ACC112 (cell line): ENCODE measurements around the gene NT5C1A.

Experiments used
- H2AFZ ChIP-seq: fragments of 200-600 bp; sonication (generic); one replicate; pipeline ENCODE4 v1.6.0; 2017; ENCODE audit warnings: antibody characterized with exemption, low read length; ENCODE audit not compliant: unreplicated experiment
- H3K27ac ChIP-seq: fragments of 200-600 bp; sonication (generic); 2 replicates; pipeline ENCODE4 v1.5.1; 2014; ENCODE audit warnings: low read depth, mild to moderate bottlenecking, antibody characterized with exemption, low read length, moderate library complexity
- H3K27me3 ChIP-seq: fragments of 200-600 bp; sonication (generic); 2 replicates; pipeline ENCODE4 v1.6.1; 2014; ENCODE audit warnings: mild to moderate bottlenecking, antibody characterized with exemption, low read length, moderate library complexity, mixed read lengths; ENCODE audit not compliant: insufficient read depth
- H3K36me3 ChIP-seq: fragments of 200-600 bp; sonication (generic); 2 replicates; pipeline ENCODE4 v1.6.1; 2016; ENCODE audit warnings: mild to moderate bottlenecking, antibody characterized with exemption, low read length, moderate library complexity, mixed read lengths; ENCODE audit not compliant: insufficient read depth
- H3K4me1 ChIP-seq: fragments of 200-600 bp; sonication (generic); one replicate; pipeline ENCODE4 v1.6.1; 2016; ENCODE audit warnings: low read length, mixed read lengths; ENCODE audit not compliant: insufficient read depth, unreplicated experiment, control insufficient read depth
- H3K4me3 ChIP-seq: fragments of 200-600 bp; sonication (generic); 2 replicates; pipeline ENCODE4 v1.5.1; 2014; ENCODE audit warnings: mild to moderate bottlenecking, low read depth, low read length
- H3K79me2 ChIP-seq: fragments of 200-600 bp; sonication (generic); one replicate; pipeline ENCODE4 v1.6.0; 2016; ENCODE audit warnings: low read length; ENCODE audit not compliant: control insufficient read depth, unreplicated experiment, insufficient read depth

The NT5C1A gene

DNA sequence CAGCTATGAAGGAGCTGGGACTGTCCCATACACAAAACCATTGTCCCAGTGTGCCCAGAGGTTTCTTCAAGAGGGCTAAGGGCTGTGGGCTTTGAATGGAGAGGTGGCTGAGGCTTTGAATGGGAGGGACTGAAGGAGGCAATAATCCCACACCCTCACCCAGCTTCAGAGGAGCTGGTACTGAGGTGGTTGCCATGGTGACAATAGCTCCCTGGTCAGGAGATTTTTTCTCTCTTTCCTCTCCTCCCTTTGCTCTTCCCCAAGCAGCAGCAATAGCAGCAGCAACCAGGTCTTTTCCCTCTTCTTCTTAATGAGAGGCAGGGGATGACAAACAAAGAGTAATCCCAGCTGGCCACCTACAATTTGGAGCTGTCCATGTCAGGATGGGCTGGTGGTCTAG, 17.7 kb upstream of the NT5C1A start:
- no peaks in the 10 kb centered on the region for H3K79me2 ChIP-seq
- H3K27me3 ChIP-seq = peaks cover 93% of the 10 kb centered on the region
- no peaks in the 10 kb centered on the region for H3K4me1 ChIP-seq
- no peak overlapping the region for H2AFZ ChIP-seq
- no peaks in the 10 kb centered on the region for H3K36me3 ChIP-seq
- H3K4me3 ChIP-seq = no peak overlapping the region
- H3K27ac ChIP-seq = no peak overlapping the region

DNA sequence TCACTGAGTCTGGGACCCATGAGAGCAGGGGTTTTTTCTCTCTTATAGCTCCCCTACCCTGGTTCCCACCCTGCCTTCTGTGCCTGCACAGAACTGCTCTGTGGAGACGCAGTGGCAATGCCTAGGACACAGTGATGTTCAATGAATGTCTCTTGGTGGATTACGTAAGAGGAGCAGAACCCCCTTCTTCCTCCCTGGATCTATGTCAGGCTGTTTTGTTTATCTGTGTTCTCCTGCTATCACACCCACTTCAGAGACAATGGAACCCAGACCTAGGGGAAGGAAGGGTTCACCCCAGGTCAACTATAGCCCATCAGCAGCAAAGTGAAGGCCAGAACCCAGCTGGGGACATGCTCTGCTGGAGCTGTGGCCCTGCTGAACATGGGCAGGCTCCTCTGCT, 17.3 kb upstream of the NT5C1A start:
- peaks cover 93% of the 10 kb centered on the region for H3K27me3 ChIP-seq
- no peak overlapping the region for H2AFZ ChIP-seq
- H3K27ac ChIP-seq = no peak overlapping the region
- no peak overlapping the region for H3K4me3 ChIP-seq
- no peaks in the 10 kb centered on the region for H3K36me3 ChIP-seq
- H3K79me2 ChIP-seq = no peaks in the 10 kb centered on the region
- no peaks in the 10 kb centered on the region for H3K4me1 ChIP-seq

DNA sequence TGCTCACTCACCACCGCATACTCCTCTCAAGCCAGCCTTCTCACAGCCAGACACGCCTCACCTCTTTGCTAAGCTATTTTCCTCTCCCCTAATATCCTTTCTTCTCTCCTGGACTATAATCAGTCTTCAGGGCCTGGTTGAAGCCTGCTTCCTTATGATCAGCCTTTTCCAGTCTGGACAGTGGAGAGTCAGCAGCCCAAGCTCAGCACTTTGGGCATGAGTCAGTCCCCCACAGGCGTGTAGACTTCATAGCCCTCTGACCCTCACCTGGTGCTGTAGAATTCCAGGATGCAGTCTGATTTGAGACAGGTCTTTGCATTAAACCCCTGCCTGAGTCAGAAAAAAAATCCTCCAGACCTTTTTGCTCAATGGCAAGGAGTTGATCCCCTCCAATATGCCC, 16.8 kb upstream of the NT5C1A start:
- H3K4me1 ChIP-seq = no peaks in the 10 kb centered on the region
- no peaks in the 10 kb centered on the region for H3K79me2 ChIP-seq
- no peak overlapping the region for H3K27ac ChIP-seq
- H3K27me3 ChIP-seq = peaks cover 92% of the 10 kb centered on the region
- H3K4me3 ChIP-seq = no peak overlapping the region
- no peak overlapping the region for H2AFZ ChIP-seq
- H3K36me3 ChIP-seq = no peaks in the 10 kb centered on the region

DNA sequence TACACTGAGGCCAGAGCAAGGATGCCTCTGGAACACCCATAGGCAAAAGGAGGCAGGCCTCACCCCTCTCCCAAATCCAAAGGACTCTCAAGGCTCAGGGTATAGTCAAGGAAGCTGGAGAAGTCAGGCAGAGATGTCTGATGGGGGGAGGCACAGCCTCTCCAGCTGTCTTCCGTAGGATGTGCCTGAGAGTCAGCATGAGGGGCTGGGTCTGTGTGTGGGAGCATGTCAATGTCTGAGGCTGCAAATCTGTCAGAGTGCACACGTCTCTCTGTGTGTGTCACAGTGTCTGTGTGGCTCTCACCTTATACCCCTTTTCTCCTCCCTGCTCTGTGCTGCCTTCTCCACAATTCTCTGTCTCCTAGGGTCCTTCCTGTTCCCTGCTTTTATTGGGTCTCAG, 15.3 kb upstream of the NT5C1A start:
- H3K27me3 ChIP-seq = peaks cover 90% of the 10 kb centered on the region
- H3K4me1 ChIP-seq = no peaks in the 10 kb centered on the region

DNA sequence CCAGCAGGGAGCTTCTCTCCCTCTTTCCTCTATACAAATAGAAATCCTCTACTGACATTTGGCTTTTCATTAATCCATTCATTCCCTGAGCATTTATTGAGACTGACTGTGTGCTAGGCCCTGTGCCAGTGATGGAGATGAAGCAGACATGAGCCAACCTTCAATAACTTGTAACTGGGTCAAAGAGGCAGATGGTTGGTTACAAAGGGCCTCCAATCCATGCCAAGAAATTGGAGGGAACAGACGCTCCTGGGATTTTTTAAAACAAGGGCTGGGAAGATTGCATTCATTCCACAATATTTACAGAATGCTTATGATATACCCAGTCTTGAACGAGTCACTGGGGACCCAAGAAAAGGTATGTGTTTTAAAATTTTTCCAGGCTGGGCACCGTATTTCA, 13.2 kb upstream of the NT5C1A start:
- Histone ChIP-seq H3K27ac (no peak overlapping the region), H3K79me2 (no peaks in the 10 kb centered on the region), H2AFZ (no peak overlapping the region), H3K4me3 (no peak overlapping the region), H3K27me3 (peaks cover 86% of the 10 kb centered on the region), H3K36me3 (no peaks in the 10 kb centered on the region), H3K4me1 (no peaks in the 10 kb centered on the region)

More for the DNA sequence above, 15.3 kb upstream of the NT5C1A start:
- Histone ChIP-seq H3K4me3 (no peak overlapping the region), H3K79me2 (no peaks in the 10 kb centered on the region), H3K36me3 (no peaks in the 10 kb centered on the region), H2AFZ (no peak overlapping the region), H3K27ac (no peak overlapping the region)

DNA sequence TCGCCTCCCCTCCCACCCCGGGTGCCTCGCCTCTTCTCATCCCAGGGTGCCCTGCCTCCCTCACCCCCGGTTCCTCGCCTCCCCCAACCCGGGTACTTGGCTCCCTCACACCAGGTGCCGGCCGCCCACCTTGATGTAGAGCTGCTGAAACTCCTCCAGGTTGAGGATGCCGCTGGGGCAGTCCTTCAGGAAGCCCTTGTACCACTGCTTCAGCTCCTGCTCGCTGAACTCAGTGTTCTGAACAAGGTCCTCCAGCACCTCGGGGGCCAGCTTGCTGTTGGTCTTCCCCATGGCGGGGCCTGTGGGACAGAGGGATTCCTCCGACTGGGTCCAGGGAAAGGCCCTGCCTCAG, 12.4 kb upstream of the NT5C1A start:
- Histone ChIP-seq H3K79me2 (no peaks in the 10 kb centered on the region), H3K4me3 (no peak overlapping the region), H2AFZ (no peak overlapping the region), H3K4me1 (no peaks in the 10 kb centered on the region), H3K36me3 (no peaks in the 10 kb centered on the region), H3K27ac (no peak overlapping the region), H3K27me3 (peaks cover 83% of the 10 kb centered on the region)

DNA sequence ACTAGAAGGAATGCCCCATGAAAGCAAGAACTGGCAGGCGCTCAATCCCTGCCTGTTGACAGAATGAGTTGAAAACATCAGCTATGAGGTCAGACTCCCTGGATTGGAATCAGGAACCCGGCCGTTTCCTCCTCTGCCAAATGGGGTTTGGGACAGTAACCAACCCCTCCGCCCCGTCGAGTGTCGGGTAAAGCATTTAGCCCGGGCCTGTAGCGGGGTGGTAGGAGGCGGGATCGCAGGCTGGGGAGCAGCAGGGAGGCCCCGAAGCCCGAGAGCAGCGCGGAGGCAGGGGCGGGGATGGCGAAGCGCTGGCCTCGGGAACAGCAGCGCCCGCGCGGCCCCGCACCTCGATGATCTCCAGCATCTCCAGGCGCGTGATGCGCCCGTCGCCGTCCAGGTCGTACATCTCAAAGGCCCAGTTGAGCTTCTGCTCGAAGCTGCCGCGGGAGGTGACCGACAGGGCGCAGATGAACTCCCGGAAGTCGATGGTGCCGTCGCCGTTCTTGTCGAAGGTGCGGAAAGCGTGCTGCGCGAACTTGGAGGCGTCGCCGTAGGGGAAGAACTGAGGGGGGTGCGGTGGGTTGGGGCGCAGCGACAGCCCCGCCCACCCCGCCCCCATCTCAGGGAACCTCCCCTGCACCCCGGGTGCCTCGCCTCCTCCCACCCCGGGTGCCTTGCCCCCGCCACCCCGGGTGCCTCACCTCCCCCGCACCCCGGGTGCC, 11.8 kb upstream of the NT5C1A start:
- no peaks in the 10 kb centered on the region for H3K79me2 ChIP-seq
- no peak overlapping the region for H3K27ac ChIP-seq
- no peaks in the 10 kb centered on the region for H3K36me3 ChIP-seq
- no peaks in the 10 kb centered on the region for H3K4me1 ChIP-seq
- H3K4me3 ChIP-seq = no peak overlapping the region
- peaks cover 78% of the 10 kb centered on the region for H3K27me3 ChIP-seq
- H2AFZ ChIP-seq = no peak overlapping the region

DNA sequence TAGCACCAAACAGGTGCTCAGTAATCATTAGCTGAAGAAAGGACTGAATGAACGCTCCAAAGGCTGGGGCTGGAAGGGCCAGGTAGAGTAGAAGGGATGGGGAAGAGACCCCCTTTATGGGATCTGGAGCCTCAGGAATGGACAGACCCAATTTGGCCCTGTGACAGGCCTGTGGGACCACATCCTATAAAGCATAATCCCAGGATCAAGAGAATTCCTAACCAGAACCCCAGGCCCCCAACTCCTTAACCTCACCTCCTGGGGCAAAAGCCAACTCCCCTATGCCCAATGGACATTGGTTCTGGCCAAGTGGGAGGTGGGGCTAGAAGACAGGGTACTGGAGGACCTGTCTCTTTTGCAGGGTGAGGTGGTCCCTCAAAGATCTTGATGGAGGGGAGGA, 10.1 kb upstream of the NT5C1A start:
- peaks cover 2% of the 10 kb centered on the region for H3K4me1 ChIP-seq
- H3K27ac ChIP-seq = no peak overlapping the region
- H2AFZ ChIP-seq = no peak overlapping the region
- H3K79me2 ChIP-seq = no peaks in the 10 kb centered on the region
- peaks cover 62% of the 10 kb centered on the region for H3K27me3 ChIP-seq
- no peak overlapping the region for H3K4me3 ChIP-seq
- H3K36me3 ChIP-seq = no peaks in the 10 kb centered on the region

DNA sequence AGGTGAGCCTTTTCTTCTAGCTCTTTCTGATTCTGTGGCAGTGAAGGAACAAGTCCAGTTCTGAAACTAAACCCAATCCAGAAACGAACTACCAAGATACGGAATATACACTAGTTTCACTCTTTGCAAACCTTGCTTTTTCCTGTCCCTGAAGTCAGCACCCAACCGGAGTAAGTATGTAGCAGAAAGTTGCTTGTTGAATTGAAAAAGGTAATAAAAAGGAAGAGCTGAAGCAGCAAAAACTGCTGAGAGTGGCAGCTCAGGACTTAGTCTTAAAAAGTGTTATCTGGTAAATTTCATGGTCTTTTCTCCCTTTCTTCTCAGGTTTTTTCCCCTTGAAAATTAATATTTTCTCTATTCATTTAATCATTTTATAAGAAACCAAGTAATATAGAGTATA, 9.4 kb upstream of the NT5C1A start:
- H2AFZ ChIP-seq = no peak overlapping the region
- H3K4me1 ChIP-seq = peaks cover 2% of the 10 kb centered on the region
- H3K27ac ChIP-seq = no peak overlapping the region
- peaks cover 55% of the 10 kb centered on the region for H3K27me3 ChIP-seq
- no peaks in the 10 kb centered on the region for H3K79me2 ChIP-seq
- no peak overlapping the region for H3K4me3 ChIP-seq
- H3K36me3 ChIP-seq = no peaks in the 10 kb centered on the region

DNA sequence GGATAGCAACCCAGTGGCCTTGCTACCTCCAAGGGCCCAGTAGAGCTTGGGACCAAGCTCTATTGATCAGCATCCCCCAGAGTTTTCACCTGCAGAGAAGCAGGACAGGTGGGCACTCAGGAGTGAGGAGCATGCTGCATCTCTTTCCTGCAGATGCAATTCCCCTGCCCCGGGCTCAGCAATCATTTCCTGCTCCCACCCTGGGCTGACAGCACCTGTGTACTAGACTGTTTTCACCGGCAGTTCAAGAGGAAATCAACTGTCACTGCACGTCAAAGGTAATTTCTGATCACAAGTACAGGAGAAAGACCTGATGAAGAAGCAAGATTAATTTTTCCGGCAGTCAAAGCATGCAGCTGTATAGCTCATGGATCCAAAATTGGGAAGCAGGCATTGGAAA, 8.8 kb upstream of the NT5C1A start:
- Histone ChIP-seq H3K4me1 (peaks cover 2% of the 10 kb centered on the region), H3K4me3 (no peak overlapping the region), H2AFZ (no peak overlapping the region), H3K27me3 (peaks cover 52% of the 10 kb centered on the region), H3K36me3 (no peaks in the 10 kb centered on the region), H3K79me2 (no peaks in the 10 kb centered on the region), H3K27ac (no peak overlapping the region)

DNA sequence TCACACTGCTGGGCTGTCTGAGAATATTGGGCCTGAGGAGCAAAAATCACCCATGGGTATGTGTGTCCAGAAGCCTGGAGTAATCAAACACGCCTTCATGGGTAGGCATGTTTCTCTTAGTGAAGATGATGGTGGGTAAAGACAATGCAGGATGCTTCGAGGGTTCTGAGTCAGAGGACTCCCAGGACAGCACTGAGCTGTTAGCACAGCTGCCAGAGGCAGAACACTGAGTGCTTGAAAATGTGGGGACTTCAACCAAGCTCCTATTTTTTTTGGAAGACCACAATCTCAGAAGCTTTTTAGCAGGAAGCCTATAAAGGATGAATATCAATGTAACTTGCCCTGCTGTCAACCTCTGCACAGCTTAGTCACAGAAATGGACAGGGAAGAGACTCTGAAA, 7.9 kb upstream of the NT5C1A start:
- Histone ChIP-seq H3K4me1 (peaks cover 2% of the 10 kb centered on the region), H3K36me3 (no peaks in the 10 kb centered on the region), H2AFZ (no peak overlapping the region), H3K27me3 (peaks cover 45% of the 10 kb centered on the region), H3K27ac (no peak overlapping the region), H3K79me2 (no peaks in the 10 kb centered on the region), H3K4me3 (no peak overlapping the region)
